Neural cell (in vitro differentiated cells): Measurements from ENCODE around the gene SHISA7. TPM values are rescaled to one million over a fixed set of nuclear protein-coding genes. Genes with fewer than 3 reads are reported as not detected.
"Not testable (repeated sequence)": the region's sequence is repeated elsewhere in the genome, so short reads cannot be mapped to it uniquely, and the experiment has no call there.

Source experiments
- H2AFZ ChIP-seq: fragments of 200-600, 300-800 bp; sonication (generic), shearing (Covaris generic); 2 replicates; pipeline ENCODE4 v1.6.0; 2014; ENCODE audit warnings: low read depth, mild to moderate bottlenecking, antibody characterized with exemption, low read length, moderate library complexity
- H3F3A ChIP-seq: fragments of 200-600 bp; shearing (Covaris generic); 2 replicates; pipeline ENCODE4 v1.6.1; 2016; ENCODE audit warnings: mild to moderate bottlenecking, moderate library complexity, mixed read lengths, antibody characterized with exemption, low read length; ENCODE audit not compliant: insufficient read depth, poor library complexity, severe bottlenecking
- H3K27ac ChIP-seq: fragments of 200-600, 300-800 bp; sonication (generic), shearing (Covaris generic); 2 replicates; pipeline ENCODE4 v1.5.1; 2014; ENCODE audit warnings: mild to moderate bottlenecking, low read length, moderate library complexity
- H3K27me3 ChIP-seq: fragments of 300-800, 200-600 bp; sonication (generic), shearing (Covaris generic); 2 replicates; pipeline ENCODE4 v1.6.0; 2014; ENCODE audit warnings: mild to moderate bottlenecking, low read depth, low read length, moderate library complexity; ENCODE audit not compliant: insufficient read depth
- H3K36me3 ChIP-seq: fragments of 300-800, 200-600 bp; sonication (generic), shearing (Covaris generic); 2 replicates; pipeline ENCODE4 v1.5.1; 2014; ENCODE audit warnings: mild to moderate bottlenecking, antibody characterized with exemption, low read length, moderate library complexity; ENCODE audit not compliant: insufficient read depth
- H3K4me2 ChIP-seq: fragments of 300-800, 200-600 bp; sonication (generic), shearing (Covaris generic); 2 replicates; pipeline ENCODE4 v1.6.0; 2014; ENCODE audit warnings: mild to moderate bottlenecking, low read length
- H3K4me3 ChIP-seq: fragments of 300-800, 200-600 bp; sonication (generic), shearing (Covaris generic); 2 replicates; pipeline ENCODE4 v1.5.1; 2014; ENCODE audit warnings: mild to moderate bottlenecking, low read length, moderate library complexity
- H3K79me2 ChIP-seq: fragments of 200-600 bp; shearing (Covaris generic); replicated peaks from 2 replicates; pipeline ENCODE4 v1.6.0; 2014; ENCODE audit warnings: mild to moderate bottlenecking, low read length, moderate library complexity; ENCODE audit not compliant: insufficient read depth
- H3K9ac ChIP-seq: fragments of 300-800, 200-600 bp; sonication (generic), shearing (Covaris generic); 2 replicates; pipeline ENCODE4 v1.6.1; 2016; ENCODE audit warnings: mild to moderate bottlenecking, low read length, mixed read lengths
- H3K9me2 ChIP-seq: fragments of 200-600 bp; shearing (Covaris generic); 2 replicates; pipeline ENCODE4 v1.6.1; 2016; ENCODE audit warnings: mild to moderate bottlenecking, low read length, mixed read lengths; ENCODE audit not compliant: insufficient read depth
- H3K9me3 ChIP-seq: fragments of 200-600, 300-800 bp; sonication (generic), shearing (Covaris generic); 2 replicates; pipeline ENCODE4 v1.6.1; 2016; ENCODE audit warnings: mild to moderate bottlenecking, mixed run types, low read length, moderate library complexity, mixed read lengths
- H4K20me1 ChIP-seq: fragments of 200-600 bp; shearing (Covaris generic); 2 replicates; pipeline ENCODE4 v1.6.1; 2016; ENCODE audit warnings: mild to moderate bottlenecking, mixed run types; ENCODE audit not compliant: insufficient read depth
- CTCF ChIP-seq: fragments of 450-650 bp; IDR thresholded peaks from 2 replicates; pipeline ENCODE4 v1.5.1; 2014; ENCODE audit warnings: antibody characterized with exemption, mild to moderate bottlenecking, moderate library complexity; ENCODE audit not compliant: poor library complexity, severe bottlenecking
- EP300 ChIP-seq: fragments of 450-650 bp; conservative IDR thresholded peaks from 2 replicates; pipeline ENCODE4 v1.6.1; 2014; ENCODE audit warnings: antibody characterized with exemption, mild to moderate bottlenecking, moderate library complexity; ENCODE audit not compliant: poor library complexity, severe bottlenecking
- EZH2 ChIP-seq: fragments of 200-600, 300-800 bp; shearing (Covaris generic), sonication (generic); IDR thresholded peaks from 2 replicates; pipeline ENCODE4 v1.6.1; 2014; ENCODE audit warnings: antibody characterized with exemption, low read length, borderline replicate concordance, mild to moderate bottlenecking; ENCODE audit not compliant: insufficient read depth, poor library complexity, severe bottlenecking
- MXI1 ChIP-seq: fragments of 450-650 bp; conservative IDR thresholded peaks from 2 replicates; pipeline ENCODE4 v1.6.1; 2014; ENCODE audit warnings: antibody characterized with exemption, mild to moderate bottlenecking; ENCODE audit not compliant: poor library complexity, severe bottlenecking
- POLR2AphosphoS5 ChIP-seq: IDR thresholded peaks from 2 replicates; pipeline ENCODE4 v1.6.1; 2012
- RAD21 ChIP-seq: fragments of 450-650 bp; conservative IDR thresholded peaks from 2 replicates; pipeline ENCODE4 v1.6.1; 2014; ENCODE audit warnings: antibody characterized with exemption, mild to moderate bottlenecking, moderate library complexity
- SMC3 ChIP-seq: fragments of 450-650 bp; conservative IDR thresholded peaks from 2 replicates; pipeline ENCODE4 v1.6.1; 2014; ENCODE audit warnings: antibody characterized with exemption, mild to moderate bottlenecking, moderate library complexity; ENCODE audit not compliant: poor library complexity
- TAF1 ChIP-seq: IDR thresholded peaks from 2 replicates; pipeline ENCODE4 v1.6.1; 2012; ENCODE audit warnings: low read depth
- polyA plus RNA-seq: library from polyadenylated mRNA; depleted of rRNA; stranded (reverse); fragments of >200 nt; gene quantifications from 2 replicates; pipeline ENCODE4 v1.2.3, GENCODE V29; 2014
- TF ChIP-seq, protein P1 (sequence below): IDR thresholded peaks from 2 replicates; pipeline ENCODE4 v1.6.1; 2012; ENCODE audit warnings: borderline replicate concordance

Gene SHISA7
- polyA plus RNA-seq, 1 donor from 2014 or later: 4.5 TPM

GRCh38 chr19:55418185-55418584 is 24.9 kb downstream of the SHISA7 start:
- H3K9me2 ChIP-seq: no peaks in the 10 kb centered on the region
- no peak overlapping the region for H2AFZ ChIP-seq
- no peaks in the 10 kb centered on the region for H4K20me1 ChIP-seq
- H3K79me2 ChIP-seq: no peaks in the 10 kb centered on the region
- no peak overlapping the region for H3K27ac ChIP-seq
- H3K4me2 ChIP-seq: no peak overlapping the region
- H3K4me3 ChIP-seq: no peak overlapping the region
- TF ChIP-seq TAF1 (no peak), SMC3 (peak; percentile 86), POLR2AphosphoS5 (no peak), EZH2 (no peak), EP300 (no peak), RAD21 (peak; percentile 86), CTCF (peak; percentile 88), MXI1 (no peak)
- TF ChIP-seq, protein P1, sequence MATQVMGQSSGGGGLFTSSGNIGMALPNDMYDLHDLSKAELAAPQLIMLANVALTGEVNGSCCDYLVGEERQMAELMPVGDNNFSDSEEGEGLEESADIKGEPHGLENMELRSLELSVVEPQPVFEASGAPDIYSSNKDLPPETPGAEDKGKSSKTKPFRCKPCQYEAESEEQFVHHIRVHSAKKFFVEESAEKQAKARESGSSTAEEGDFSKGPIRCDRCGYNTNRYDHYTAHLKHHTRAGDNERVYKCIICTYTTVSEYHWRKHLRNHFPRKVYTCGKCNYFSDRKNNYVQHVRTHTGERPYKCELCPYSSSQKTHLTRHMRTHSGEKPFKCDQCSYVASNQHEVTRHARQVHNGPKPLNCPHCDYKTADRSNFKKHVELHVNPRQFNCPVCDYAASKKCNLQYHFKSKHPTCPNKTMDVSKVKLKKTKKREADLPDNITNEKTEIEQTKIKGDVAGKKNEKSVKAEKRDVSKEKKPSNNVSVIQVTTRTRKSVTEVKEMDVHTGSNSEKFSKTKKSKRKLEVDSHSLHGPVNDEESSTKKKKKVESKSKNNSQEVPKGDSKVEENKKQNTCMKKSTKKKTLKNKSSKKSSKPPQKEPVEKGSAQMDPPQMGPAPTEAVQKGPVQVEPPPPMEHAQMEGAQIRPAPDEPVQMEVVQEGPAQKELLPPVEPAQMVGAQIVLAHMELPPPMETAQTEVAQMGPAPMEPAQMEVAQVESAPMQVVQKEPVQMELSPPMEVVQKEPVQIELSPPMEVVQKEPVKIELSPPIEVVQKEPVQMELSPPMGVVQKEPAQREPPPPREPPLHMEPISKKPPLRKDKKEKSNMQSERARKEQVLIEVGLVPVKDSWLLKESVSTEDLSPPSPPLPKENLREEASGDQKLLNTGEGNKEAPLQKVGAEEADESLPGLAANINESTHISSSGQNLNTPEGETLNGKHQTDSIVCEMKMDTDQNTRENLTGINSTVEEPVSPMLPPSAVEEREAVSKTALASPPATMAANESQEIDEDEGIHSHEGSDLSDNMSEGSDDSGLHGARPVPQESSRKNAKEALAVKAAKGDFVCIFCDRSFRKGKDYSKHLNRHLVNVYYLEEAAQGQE: no peak
- no peak overlapping the region for H3K9ac ChIP-seq
- H3F3A ChIP-seq: no peaks in the 10 kb centered on the region
- no peaks in the 10 kb centered on the region for H3K9me3 ChIP-seq
- no peaks in the 10 kb centered on the region for H3K36me3 ChIP-seq
- no peaks in the 10 kb centered on the region for H3K27me3 ChIP-seq

GRCh38 chr19:55410168-55410567 is 32.9 kb downstream of the SHISA7 start:
- H3K79me2 ChIP-seq: peaks cover 21% of the 10 kb centered on the region
- no peaks in the 10 kb centered on the region for H4K20me1 ChIP-seq
- H3K4me3 ChIP-seq: no peak overlapping the region
- TF ChIP-seq RAD21: no peak
- no peak for TF ChIP-seq TAF1
- TF ChIP-seq EZH2: no peak
- TF ChIP-seq POLR2AphosphoS5: no peak
- no peak for TF ChIP-seq CTCF
- no peak for TF ChIP-seq SMC3
- TF ChIP-seq MXI1: no peak
- TF ChIP-seq, protein P1: no peak
- no peak for TF ChIP-seq EP300
- no peaks in the 10 kb centered on the region for H3K9me3 ChIP-seq
- H2AFZ ChIP-seq: no peak overlapping the region
- H3K9ac ChIP-seq: no peak overlapping the region
- no peaks in the 10 kb centered on the region for H3K27me3 ChIP-seq
- no peaks in the 10 kb centered on the region for H3K36me3 ChIP-seq
- no peak overlapping the region for H3K27ac ChIP-seq
- H3K9me2 ChIP-seq: no peaks in the 10 kb centered on the region
- no peak overlapping the region for H3K4me2 ChIP-seq
- peaks cover 4% of the 10 kb centered on the region for H3F3A ChIP-seq

DNA sequence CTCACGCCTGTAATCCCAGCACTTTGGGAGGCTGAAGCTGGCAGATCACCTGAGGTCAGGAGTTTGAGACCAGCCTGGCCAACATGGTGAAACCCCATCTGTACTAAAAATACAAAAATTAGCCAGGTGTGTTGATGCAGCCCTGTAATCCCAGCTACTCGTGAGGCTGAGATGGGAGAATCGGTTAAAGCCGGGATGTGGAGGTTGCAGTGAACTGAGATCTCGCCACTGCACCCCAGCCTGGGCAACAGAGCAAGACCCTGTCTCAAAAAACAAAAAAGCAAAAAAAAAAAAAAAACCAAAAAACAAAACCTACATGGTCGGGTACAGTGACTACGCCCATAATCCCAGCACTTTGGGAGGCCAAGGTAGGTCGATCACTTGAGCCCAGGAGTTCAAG is 33.9 kb downstream of the SHISA7 start:
- H2AFZ ChIP-seq, H3K4me3 ChIP-seq, H3F3A ChIP-seq, H3K36me3 ChIP-seq, H4K20me1 ChIP-seq, H3K27me3 ChIP-seq, H3K4me2 ChIP-seq, H3K9me2 ChIP-seq, H3K9me3 ChIP-seq: not testable (repeated sequence)
- H3K27ac ChIP-seq: peak overlapping the region; percentile 99
- peak overlapping the region; percentile 73 for H3K9ac ChIP-seq
- H3K79me2 ChIP-seq: peaks cover 21% of the 10 kb centered on the region
